K562 (cell line): ENCODE data around the gene SLX4IP. TPM values are rescaled to one million over a fixed set of nuclear protein-coding genes. Genes with fewer than 3 reads are reported as not detected.

Source experiments
- ATAC-seq: fragments of 200-7000 bp; cut with Tn5 transposase; 3 replicates; pipeline ENCODE4 v1.9.1; 2020; ENCODE audit warnings: moderate library complexity
- BruUV-seq: library from RNA; stranded (reverse); fragments of 400-500 nt; replicated peaks from 2 replicates; lab custom pipeline; 2021; lab: Mats Ljungman, UMichigan
- CTCF ChIA-PET: fragments of 300-600 bp; formaldehyde crosslinking; extraction: SDS; loops from one replicate; lab custom pipeline; 2021; ENCODE audit warnings: low intra/inter-chr PET ratio; lab: Yijun Ruan, JAX
- POLR2A ChIA-PET: fragments of 300-600, 350-650 bp; sonication (Branson Sonifier 250); formaldehyde crosslinking; extraction: SDS; loops from one replicate; lab custom pipeline; 2021; ENCODE audit warnings: antibody characterized with exemption, inconsistent platforms; lab: Yijun Ruan, JAX
- DNase-seq, 4 experiments: peaks; one replicate each; pipeline versions ENCODE4 v3.0.0 to v3.0.0-alpha.2; 2011 to 2018; ENCODE audit warnings: low spot score in 3 of 4, mixed read lengths in 3 of 4; ENCODE audit errors: extremely low read depth in 1 of 4
- FAIRE-seq: peaks from 2 replicates; lab custom pipeline; 2011; peaks lifted over from hg19 to GRCh38; lab: Jason Lieb, UNC
- H2AFZ ChIP-seq: 2 replicates; pipeline ENCODE4 v1.6.0; 2011; ENCODE audit warnings: low read depth, low read length, control low read depth, inconsistent platforms
- H3K27ac ChIP-seq: fragments of 200-600 bp; 3 replicates; pipeline ENCODE4 v1.8.0; 2011; ENCODE audit warnings: low read depth, mild to moderate bottlenecking, control low read depth, inconsistent platforms, low read length, moderate library complexity, mixed read lengths; ENCODE audit errors: extremely low read depth
- H3K27me3 ChIP-seq, 2 experiments: fragments of 300-600 bp in 1 of 2; 2 replicates in 1 of 2; 3 replicates in 1 of 2; pipeline versions ENCODE4 v1.6.0 to v1.8.0; 2011; ENCODE audit warnings: inconsistent platforms in 2 of 2, low read length in 2 of 2, mild to moderate bottlenecking in 1 of 2, mixed read lengths in 1 of 2, moderate library complexity in 1 of 2; ENCODE audit not compliant: control insufficient read depth in 2 of 2, insufficient read depth in 2 of 2
- H3K36me3 ChIP-seq: fragments of 300-600 bp; 3 replicates; pipeline ENCODE4 v1.8.0; 2011; ENCODE audit warnings: mild to moderate bottlenecking, low read length, inconsistent platforms; ENCODE audit not compliant: control insufficient read depth, insufficient read depth
- H3K4me1 ChIP-seq, 2 experiments: fragments of 200-600 bp in 1 of 2; replicated peaks in 1 of 2; 2 replicates in 1 of 2; 3 replicates in 1 of 2; pipeline versions ENCODE4 v1.5.1 to v1.8.0; 2011; ENCODE audit warnings: inconsistent platforms in 2 of 2, low read length in 2 of 2, mild to moderate bottlenecking in 1 of 2, mixed read lengths in 1 of 2, moderate library complexity in 1 of 2; ENCODE audit not compliant: control insufficient read depth in 2 of 2, insufficient read depth in 2 of 2
- H3K4me2 ChIP-seq: 2 replicates; pipeline ENCODE4 v1.6.1; 2011; ENCODE audit warnings: low read length, control low read depth, inconsistent platforms, mixed read lengths; ENCODE audit not compliant: insufficient read depth
- H3K4me3 ChIP-seq: fragments of 200-600 bp; sonication (generic), shearing (Covaris generic); 2 replicates; pipeline ENCODE4 v1.5.1; 2016; ENCODE audit warnings: control low read depth, inconsistent platforms
- H3K79me2 ChIP-seq: fragments of 200-600 bp; 3 replicates; pipeline ENCODE4 v1.8.0; 2011; ENCODE audit warnings: low read length, inconsistent platforms; ENCODE audit not compliant: control insufficient read depth, insufficient read depth
- H3K9ac ChIP-seq, 2 experiments: 2 replicates each; pipeline versions ENCODE4 v1.6.0 to v1.6.1; 2011; ENCODE audit warnings: low read depth in 2 of 2, low read length in 2 of 2, control low read depth in 1 of 2, inconsistent platforms in 1 of 2, mild to moderate bottlenecking in 1 of 2, mixed read lengths in 1 of 2; ENCODE audit not compliant: insufficient read depth in 1 of 2
- H3K9me1 ChIP-seq: one replicate; pipeline ENCODE4 v1.6.0; 2011; ENCODE audit warnings: inconsistent platforms, mild to moderate bottlenecking, low read length, moderate library complexity; ENCODE audit not compliant: control insufficient read depth, insufficient read depth
- H3K9me3 ChIP-seq: replicated peaks from 2 replicates; pipeline ENCODE4 v1.5.1; 2011; ENCODE audit warnings: low read depth, low read length, inconsistent platforms; ENCODE audit not compliant: control insufficient read depth, insufficient read depth
- H4K20me1 ChIP-seq: replicated peaks from 2 replicates; pipeline ENCODE4 v1.6.1; 2011; ENCODE audit warnings: low read length, inconsistent platforms, mixed read lengths; ENCODE audit not compliant: control insufficient read depth, insufficient read depth
- ARNT ChIP-seq, 2 experiments: fragments of 450-650 bp; IDR thresholded peaks; 2 replicates each; pipeline ENCODE4 v1.6.1; 2016; ENCODE audit warnings: mild to moderate bottlenecking in 1 of 2
- C11orf30 ChIP-seq: fragments of 450-650 bp; IDR thresholded peaks from 2 replicates; pipeline ENCODE4 v1.6.1; 2016; ENCODE audit warnings: low read depth, mild to moderate bottlenecking
- CBX3 ChIP-seq, 2 experiments: IDR thresholded peaks; 1 replicate in 1 of 2; 2 replicates in 1 of 2; pipeline ENCODE4 v1.6.1; 2012; ENCODE audit warnings: inconsistent platforms in 2 of 2, low read length in 2 of 2, borderline replicate concordance in 1 of 2, control low read depth in 1 of 2
- CTCF ChIP-seq, 3 experiments: IDR thresholded peaks in 2 of 3; conservative IDR thresholded peaks in 1 of 3; 2 replicates each; pipeline ENCODE4 v1.5.1; 2011 to 2012; ENCODE audit warnings: low read length in 3 of 3, mild to moderate bottlenecking in 3 of 3, control low read depth in 2 of 3, improper control_type of control experiment in 1 of 3, inconsistent platforms in 1 of 3, low read depth in 1 of 3, mixed read lengths in 1 of 3, moderate library complexity in 1 of 3; ENCODE audit not compliant: insufficient read depth in 2 of 3
- HMG20A ChIP-seq: fragments of 450-650 bp; formaldehyde crosslinking; conservative IDR thresholded peaks from 2 replicates; pipeline ENCODE4 v1.4.0; 2020; ENCODE audit warnings: mild to moderate bottlenecking, mixed read lengths
- HNRNPLL ChIP-seq: fragments of 200-400 bp; formaldehyde crosslinking; IDR thresholded peaks from 2 replicates; pipeline ENCODE4 v1.6.1; 2017; ENCODE audit warnings: low read length, low read depth, mild to moderate bottlenecking; ENCODE audit not compliant: poor library complexity, severe bottlenecking
- NR0B1 ChIP-seq: fragments of 450-650 bp; IDR thresholded peaks from one replicate; pipeline ENCODE4 v1.6.1; 2018; ENCODE audit warnings: mild to moderate bottlenecking, moderate library complexity; ENCODE audit not compliant: partially characterized antibody
- NR2C2 ChIP-seq, 2 experiments: fragments of 200-800 bp in 1 of 2; sonication (Bioruptor generic) in 1 of 2; sonication (generic) in 1 of 2; formaldehyde crosslinking in 1 of 2; IDR thresholded peaks; 2 replicates each; pipeline versions ENCODE4 v1.6.1 to v1.8.0; 2016 to 2022; ENCODE audit warnings: mild to moderate bottlenecking in 1 of 2, missing compliant biosample characterization in 1 of 2, missing genetic modification characterization in 1 of 2, missing genetic modification reagents in 1 of 2
- PHB ChIP-seq: fragments of 250-450 bp; sonication (Bioruptor Pico); IDR thresholded peaks from 2 replicates; pipeline ENCODE4 v1.5.0; 2021
- PHTF2 ChIP-seq: fragments of 250-450 bp; sonication (Bioruptor Pico); IDR thresholded peaks from 2 replicates; pipeline ENCODE4 v1.5.0; 2021; ENCODE audit warnings: mild to moderate bottlenecking
- POLR2B ChIP-seq: fragments of 450-650 bp; IDR thresholded peaks from 2 replicates; pipeline ENCODE4 v1.6.1; 2018; ENCODE audit warnings: low read depth; ENCODE audit not compliant: partially characterized antibody
- PTRF ChIP-seq: fragments of 450-650 bp; IDR thresholded peaks from 2 replicates; pipeline ENCODE4 v1.6.1; 2016; ENCODE audit warnings: mild to moderate bottlenecking, missing genetic modification characterization, missing compliant biosample characterization
- TOE1 ChIP-seq, 2 experiments: fragments of 450-650 bp in 1 of 2; sonication (generic) in 1 of 2; formaldehyde crosslinking in 1 of 2; IDR thresholded peaks; 2 replicates each; pipeline versions ENCODE4 v1.7.1 to v1.8.0; 2016 to 2022; ENCODE audit warnings: borderline replicate concordance in 2 of 2, mild to moderate bottlenecking in 2 of 2, antibody characterized with exemption in 1 of 2, inconsistent platforms in 1 of 2, low read depth in 1 of 2, missing genetic modification reagents in 1 of 2, moderate library complexity in 1 of 2
- TRIM24 ChIP-seq, 2 experiments: fragments of 450-650 bp; IDR thresholded peaks; 2 replicates each; pipeline ENCODE4 v1.6.1; 2016
- ZNF146 ChIP-seq: IDR thresholded peaks from one replicate; pipeline ENCODE4 v1.6.1; 2018; ENCODE audit warnings: missing compliant biosample characterization; ENCODE audit not compliant: unreplicated experiment
- ZNF431 ChIP-seq: sonication (generic); formaldehyde crosslinking; IDR thresholded peaks from 2 replicates; pipeline ENCODE4 v1.8.0; 2022; ENCODE audit warnings: mild to moderate bottlenecking, missing genetic modification reagents
- ZNF740 ChIP-seq, 3 experiments: fragments of 200-800 bp in 1 of 3; sonication (Bioruptor generic) in 1 of 3; sonication (generic) in 1 of 3; formaldehyde crosslinking in 1 of 3; IDR thresholded peaks; 2 replicates each; pipeline versions ENCODE4 v1.6.1 to v1.8.0; 2016 to 2022; ENCODE audit warnings: mild to moderate bottlenecking in 2 of 3, missing compliant biosample characterization in 2 of 3, missing genetic modification characterization in 2 of 3, missing genetic modification reagents in 1 of 3
- WGBS: fragments of 100-300 bp; shearing (Covaris generic); methylation state at CpG from one replicate; pipeline ENCODE4 v1.1.6; 2016; ENCODE audit warnings: low coverage, mixed read lengths; ENCODE audit not compliant: insufficient coverage; ENCODE audit errors: missing lambda C conversion rate; 5-methylcytosine and 5-hydroxymethylcytosine counted together
- in situ Hi-C: fragments of 300-500 bp; cut with MboI; formaldehyde crosslinking; loops from 4 replicates; pipeline ENCODE4 v1.15.0; 2018; ENCODE audit warnings: inconsistent platforms, mixed read lengths
- intact Hi-C: fragments of 100-400 bp; cut with micrococcal nuclease; formaldehyde crosslinking; loops from 2 replicates; pipeline ENCODE4 v1.14.2; 2022
- polyA plus RNA-seq, 8 experiments: library from polyadenylated mRNA; depleted of rRNA in 4 of 8; stranded (reverse) in 5 of 8; unstranded in 3 of 8; fragments of >200 nt; fragmentation: Nextera tagmentation in 2 of 8; fragmentation: Illumina TruSeq in 1 of 8; extraction: Ambion mirVana in 2 of 8; extraction: Trizol in 1 of 8; gene quantifications; 2 replicates each; pipeline versions ENCODE4 v1.2.1 to v1.2.3, GENCODE V29; 2011 to 2014; ENCODE audit warnings: inconsistent platforms in 1 of 8, missing spikeins in 1 of 8
- total RNA-seq, 7 experiments: library from RNA; depleted of rRNA in 6 of 7; stranded (reverse); fragments of >200 nt in 6 of 7; fragmentation: Illumina TruSeq in 2 of 7; extraction: Trizol in 2 of 7; gene quantifications; 2 replicates each; pipeline versions ENCODE4 v1.2.1 to v1.2.3, GENCODE V29; 2011 to 2021; ENCODE audit warnings: low replicate concordance in 1 of 7

The SLX4IP gene
- total and polyA plus RNA-seq, 9 of the 15 experiments (the other 6 are each of a cell fraction or from before 2014, with no cell fraction given): 1.5 to 5.9 (median 3.5) TPM

GRCh38 chr20:10633718-10634117, 198.6 kb downstream of the SLX4IP start:
- no peaks in the 10 kb centered on the region for H3K36me3 ChIP-seq
- H3K79me2 ChIP-seq: no peaks in the 10 kb centered on the region
- BruUV-seq: no TSS peak
- no peaks in the 10 kb centered on the region for H3K9me1 ChIP-seq
- intact Hi-C loops: no loop called here
- H3K4me3 ChIP-seq: no peak overlapping the region
- H3K27ac ChIP-seq: no peak overlapping the region
- no peak for DNase-seq
- ChIA-PET CTCF (no interaction called here), POLR2A (no interaction called here)
- FAIRE-seq: no peak
- no peaks in the 10 kb centered on the region for H4K20me1 ChIP-seq
- no peaks in the 10 kb centered on the region for H3K4me1 ChIP-seq
- no peaks in the 10 kb centered on the region for H3K9me3 ChIP-seq
- no peak overlapping the region for H3K4me2 ChIP-seq
- H3K9ac ChIP-seq: no peak overlapping the region
- H3K27me3 ChIP-seq: peaks cover 3 to 9% of the 10 kb centered on the region in 2 experiments; a peak in 2 of 5 replicates
- H2AFZ ChIP-seq: no peak overlapping the region
- in situ Hi-C loops: no loop called here
- no peak for ATAC-seq
- WGBS: 33% methylated on average over 3 of the region's 5 CpGs
- TF ChIP-seq NR0B1 (no peak), PHB (CRISPR knock-in tag) (no peak), CTCF (IDR thresholded peaks at IDR 0.05 in 2 of 3, conservative IDR thresholded peaks at IDR 0.05 in 1 of 3; ENCODE audit: insufficient read depth in 2 of 3, low read depth in 1 of 3, low read length in 3 of 3) (no peak), C11orf30 (no peak), TOE1 (IDR thresholded peaks at IDR 0.05; ENCODE audit: borderline replicate concordance) (no peak), TOE1 (CRISPR knock-in tag; IDR thresholded peaks at IDR 0.05; ENCODE audit: borderline replicate concordance, low read depth) (no peak), CBX3 (IDR thresholded peaks at IDR 0.05; ENCODE audit: borderline replicate concordance in 1 of 2, low read length in 2 of 2) (no peak), HMG20A (no peak), TRIM24 (IDR thresholded peaks at IDR 0.05) (no peak), NR2C2 (CRISPR knock-in tag; IDR thresholded peaks at IDR 0.05) (no peak), NR2C2 (tag; IDR thresholded peaks at IDR 0.05) (no peak), PTRF (tag) (no peak), ARNT (IDR thresholded peaks at IDR 0.05) (no peak), PHTF2 (CRISPR knock-in tag) (no peak), POLR2B (no peak), HNRNPLL (no peak), ZNF740 (CRISPR knock-in tag; IDR thresholded peaks at IDR 0.05) (no peak), ZNF740 (tag; IDR thresholded peaks at IDR 0.05) (no peak), ZNF431 (CRISPR knock-in tag) (no peak), ZNF146 (CRISPR knock-in tag) (no peak)
